ENCODE data around the gene INVS.

DNA sequence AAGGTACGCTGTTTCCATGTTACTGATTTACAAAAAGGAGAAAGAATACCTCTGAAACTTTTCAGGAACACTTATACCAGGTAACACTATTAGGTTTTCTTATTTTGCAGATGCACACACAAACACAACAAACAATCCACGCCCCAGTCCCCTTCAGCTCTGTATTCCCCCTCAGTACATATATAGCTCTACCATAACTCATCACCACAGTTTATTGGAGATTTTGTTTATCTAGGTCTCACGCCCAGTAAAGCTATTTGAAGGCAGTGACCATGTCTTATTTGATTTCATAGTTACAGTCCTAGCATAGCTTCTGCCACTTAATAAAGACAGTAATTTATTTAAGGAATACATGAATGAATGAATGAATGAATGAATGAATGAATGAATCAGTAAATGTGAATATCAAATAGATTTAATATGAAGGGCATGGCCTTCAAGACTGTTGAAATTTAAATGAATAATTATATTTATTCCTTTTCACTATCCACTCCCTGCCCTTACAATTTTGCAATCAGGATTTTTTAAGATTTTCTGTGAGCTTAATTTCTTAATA lies 32.9 kb downstream of the INVS start:
- TF ChIP-seq, protein P1, sequence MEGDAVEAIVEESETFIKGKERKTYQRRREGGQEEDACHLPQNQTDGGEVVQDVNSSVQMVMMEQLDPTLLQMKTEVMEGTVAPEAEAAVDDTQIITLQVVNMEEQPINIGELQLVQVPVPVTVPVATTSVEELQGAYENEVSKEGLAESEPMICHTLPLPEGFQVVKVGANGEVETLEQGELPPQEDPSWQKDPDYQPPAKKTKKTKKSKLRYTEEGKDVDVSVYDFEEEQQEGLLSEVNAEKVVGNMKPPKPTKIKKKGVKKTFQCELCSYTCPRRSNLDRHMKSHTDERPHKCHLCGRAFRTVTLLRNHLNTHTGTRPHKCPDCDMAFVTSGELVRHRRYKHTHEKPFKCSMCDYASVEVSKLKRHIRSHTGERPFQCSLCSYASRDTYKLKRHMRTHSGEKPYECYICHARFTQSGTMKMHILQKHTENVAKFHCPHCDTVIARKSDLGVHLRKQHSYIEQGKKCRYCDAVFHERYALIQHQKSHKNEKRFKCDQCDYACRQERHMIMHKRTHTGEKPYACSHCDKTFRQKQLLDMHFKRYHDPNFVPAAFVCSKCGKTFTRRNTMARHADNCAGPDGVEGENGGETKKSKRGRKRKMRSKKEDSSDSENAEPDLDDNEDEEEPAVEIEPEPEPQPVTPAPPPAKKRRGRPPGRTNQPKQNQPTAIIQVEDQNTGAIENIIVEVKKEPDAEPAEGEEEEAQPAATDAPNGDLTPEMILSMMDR (IDR thresholded peaks at IDR 0.05; ENCODE audit: borderline replicate concordance, extremely low read depth, low read length, poor library complexity, severe bottlenecking): no peak
- no peak for TF ChIP-seq EZH2 (IDR thresholded peaks at IDR 0.05; ENCODE audit: borderline replicate concordance, low read depth, low read length, severe bottlenecking)
